Activated CD8-positive, alpha-beta T cell treated with anti-CD3 and anti-CD28 coated beads for 36 hours (primary cell): ENCODE data around the gene CTNNA3. TPM values are rescaled to one million over a fixed set of nuclear protein-coding genes. Genes with fewer than 3 reads are reported as not detected.

ENCODE experiments used
- ATAC-seq: fragments of 200-7000 bp; cut with Tn5 transposase; one replicate; pipeline ENCODE4 v1.10.0; 2021; ENCODE audit warnings: mild to moderate bottlenecking, moderate library complexity
- CTCF ChIA-PET: fragments of 350-600 bp; sonication (Branson Sonifier 250); formaldehyde crosslinking; loops from one replicate; lab custom pipeline; 2021; ENCODE audit warnings: antibody characterized with exemption; lab: Charles Lee
- POLR2A ChIA-PET: fragments of 350-600 bp; sonication (Branson Sonifier 250); formaldehyde crosslinking; loops from one replicate; lab custom pipeline; 2021; ENCODE audit warnings: antibody characterized with exemption; lab: Charles Lee
- DNase-seq: peaks from one replicate; pipeline ENCODE4 v3.0.0-alpha.2; 2020
- H3K27ac Mint-ChIP-seq: one replicate; pipeline ENCODE4 v1.8.0; 2021; ENCODE audit warnings: mild to moderate bottlenecking, mixed read lengths
- H3K27me3 Mint-ChIP-seq: one replicate; pipeline ENCODE4 v1.8.0; 2021; ENCODE audit warnings: mixed read lengths
- H3K36me3 Mint-ChIP-seq: one replicate; pipeline ENCODE4 v1.8.0; 2021; ENCODE audit warnings: low read depth, mixed read lengths
- H3K4me1 Mint-ChIP-seq: one replicate; pipeline ENCODE4 v1.8.0; 2021; ENCODE audit warnings: low read depth, mixed read lengths
- H3K4me3 Mint-ChIP-seq: one replicate; pipeline ENCODE4 v1.8.0; 2021; ENCODE audit warnings: mild to moderate bottlenecking, moderate library complexity, mixed read lengths
- H3K9me3 Mint-ChIP-seq: one replicate; pipeline ENCODE4 v1.8.0; 2021; ENCODE audit warnings: mixed read lengths
- CTCF ChIP-seq: fragments of 200-600 bp; IDR thresholded peaks from one replicate; pipeline ENCODE4 v1.8.0; 2022; ENCODE audit warnings: antibody characterized with exemption, mild to moderate bottlenecking
- intact Hi-C: fragments of 100-400 bp; cut with micrococcal nuclease; formaldehyde crosslinking; loops from one replicate; pipeline ENCODE4 v1.10.0; 2022
- total RNA-seq, 2 experiments: library from RNA; stranded (reverse); gene quantifications; one replicate each; pipeline ENCODE4 v1.2.3, GENCODE V29; 2021

Gene CTNNA3
- total RNA-seq, 2 experiments from 2014 or later: not detected

GRCh38 chr10:66982792-66983474, 713.1 kb downstream of the CTNNA3 start:
- no peak overlapping the region for H3K27ac Mint-ChIP-seq
- CTCF ChIA-PET: no interaction called here
- intact Hi-C loops: no loop called here
- ATAC-seq (no peak), DNase-seq (no peak)
- no peaks in the 10 kb centered on the region for H3K4me1 Mint-ChIP-seq
- POLR2A ChIA-PET: no interaction called here
- no peak for TF ChIP-seq CTCF
- H3K4me3 Mint-ChIP-seq: no peak overlapping the region
- no peaks in the 10 kb centered on the region for H3K36me3 Mint-ChIP-seq
- H3K9me3 Mint-ChIP-seq: peaks cover 4% of the 10 kb centered on the region
- H3K27me3 Mint-ChIP-seq: no peaks in the 10 kb centered on the region

- no peak for TF ChIP-seq CTCF
- intact Hi-C loops: no loop called here
- DNase-seq: no peak
- H3K36me3 Mint-ChIP-seq: no peaks in the 10 kb centered on the region
- no peaks in the 10 kb centered on the region for H3K4me1 Mint-ChIP-seq
- ChIA-PET CTCF (no interaction called here), POLR2A (no interaction called here)
- H3K9me3 Mint-ChIP-seq: peaks cover 4% of the 10 kb centered on the region
- no peak overlapping the region for H3K27ac Mint-ChIP-seq
- no peak overlapping the region for H3K4me3 Mint-ChIP-seq
- no peak for ATAC-seq
- no peaks in the 10 kb centered on the region for H3K27me3 Mint-ChIP-seq
Observed at GRCh38 chr10:66982053-66982420, 714.0 kb downstream of the CTNNA3 start.

- H3K4me3 Mint-ChIP-seq: no peak overlapping the region
- H3K4me1 Mint-ChIP-seq: no peaks in the 10 kb centered on the region
- intact Hi-C loops: no loop called here
- no peaks in the 10 kb centered on the region for H3K36me3 Mint-ChIP-seq
- no peak for ATAC-seq
- no peak overlapping the region for H3K27ac Mint-ChIP-seq
- H3K27me3 Mint-ChIP-seq: no peaks in the 10 kb centered on the region
- TF ChIP-seq CTCF: no peak
- ChIA-PET CTCF (no interaction called here), POLR2A (no interaction called here)
- no peak for DNase-seq
- peaks cover 2% of the 10 kb centered on the region for H3K9me3 Mint-ChIP-seq
Observed at GRCh38 chr10:66981361-66982052, 714.5 kb downstream of the CTNNA3 start.

GRCh38 chr10:66980246-66980815, 715.7 kb downstream of the CTNNA3 start:
- CTCF ChIA-PET: no interaction called here
- intact Hi-C loops: no loop called here
- Mint-ChIP-seq H3K36me3 (no peaks in the 10 kb centered on the region), H3K4me3 (no peak overlapping the region), H3K27ac (no peak overlapping the region), H3K9me3 (peaks cover 2% of the 10 kb centered on the region), H3K27me3 (no peaks in the 10 kb centered on the region), H3K4me1 (no peaks in the 10 kb centered on the region)
- no peak for DNase-seq
- POLR2A ChIA-PET: no interaction called here
- ATAC-seq: no peak
- TF ChIP-seq CTCF: no peak

- H3K4me3 Mint-ChIP-seq: no peak overlapping the region
- intact Hi-C loops: no loop called here
- no peaks in the 10 kb centered on the region for H3K4me1 Mint-ChIP-seq
- no peak overlapping the region for H3K27ac Mint-ChIP-seq
- no peak for ATAC-seq
- ChIA-PET POLR2A (no interaction called here), CTCF (no interaction called here)
- TF ChIP-seq CTCF: no peak
- no peaks in the 10 kb centered on the region for H3K27me3 Mint-ChIP-seq
- no peaks in the 10 kb centered on the region for H3K36me3 Mint-ChIP-seq
- peaks cover 2% of the 10 kb centered on the region for H3K9me3 Mint-ChIP-seq
- DNase-seq: no peak
Observed at GRCh38 chr10:66964946-66965345, 731.0 kb downstream of the CTNNA3 start.
